Hepatic stellate cell (primary cell): ENCODE measurements around the gene SNAP29.
"Not testable (repeated sequence)": the region's sequence is repeated elsewhere in the genome, so short reads cannot be mapped to it uniquely, and the experiment has no call there.

Source experiments
- DNase-seq: peaks from one replicate; pipeline ENCODE4 v3.0.0; 2011; ENCODE audit warnings: low spot score

Gene SNAP29

DNA sequence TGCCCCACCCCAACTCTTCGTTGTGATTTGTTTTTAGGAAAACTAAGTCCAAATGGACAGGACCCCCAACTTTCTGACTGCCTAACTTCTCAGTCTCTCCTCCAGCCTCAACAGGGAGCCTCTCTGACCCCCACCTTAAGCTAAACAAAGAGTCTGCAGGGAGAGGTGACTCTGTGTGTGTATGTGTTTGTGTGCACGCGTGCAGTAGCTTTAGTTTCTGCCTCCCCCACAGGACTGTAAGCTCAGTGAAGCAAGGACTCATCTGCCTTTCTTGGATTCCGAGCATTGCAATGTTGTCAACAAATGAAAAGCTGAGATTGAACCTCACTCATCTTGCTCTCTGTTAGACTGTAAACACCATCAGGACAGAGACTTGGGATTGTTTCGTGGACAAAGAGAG lies 7.9 kb downstream of the SNAP29 start:
- no peak for DNase-seq

DNA sequence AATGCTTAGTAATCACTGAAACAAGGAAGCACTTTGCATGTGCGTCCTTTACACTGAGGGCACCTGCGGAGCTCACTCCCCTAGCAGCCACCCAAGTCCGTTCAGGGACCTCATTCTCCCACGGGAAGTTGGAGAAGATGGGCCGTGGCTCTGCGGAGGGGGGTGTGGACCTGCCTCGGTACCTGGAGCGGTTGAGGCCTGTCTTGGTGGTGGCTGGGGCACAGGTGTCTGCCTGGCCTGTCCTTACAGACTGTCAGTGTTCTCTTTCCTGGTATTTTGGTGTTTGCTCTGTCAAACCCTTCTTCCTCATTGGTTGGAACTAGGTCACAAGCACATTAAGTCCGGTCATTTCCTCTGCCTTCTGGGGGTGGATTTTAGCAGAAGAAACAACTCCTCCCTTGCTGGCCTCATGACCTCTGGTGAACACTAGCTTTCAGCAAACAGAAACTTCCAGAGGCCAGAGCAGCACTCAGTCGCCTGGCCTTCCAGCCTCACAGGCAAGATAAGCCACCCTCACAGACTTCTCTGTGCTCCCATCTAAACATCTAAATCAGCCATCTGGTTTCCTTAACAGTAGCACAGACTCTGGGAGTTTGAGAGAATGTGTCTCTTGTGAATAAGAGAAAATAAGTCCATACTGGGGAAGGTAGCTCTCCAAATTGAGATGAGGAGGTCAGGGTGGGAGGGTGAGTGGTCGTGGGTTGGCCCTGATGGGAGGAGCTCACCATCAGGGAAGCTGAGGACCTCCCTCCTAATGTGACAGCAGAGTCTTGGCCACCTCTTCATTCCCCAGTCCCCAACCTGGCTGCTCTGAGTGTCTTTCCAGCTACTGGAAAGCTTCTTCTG lies 8.6 kb downstream of the SNAP29 start:
- DNase-seq: peak; percentile 60

DNA sequence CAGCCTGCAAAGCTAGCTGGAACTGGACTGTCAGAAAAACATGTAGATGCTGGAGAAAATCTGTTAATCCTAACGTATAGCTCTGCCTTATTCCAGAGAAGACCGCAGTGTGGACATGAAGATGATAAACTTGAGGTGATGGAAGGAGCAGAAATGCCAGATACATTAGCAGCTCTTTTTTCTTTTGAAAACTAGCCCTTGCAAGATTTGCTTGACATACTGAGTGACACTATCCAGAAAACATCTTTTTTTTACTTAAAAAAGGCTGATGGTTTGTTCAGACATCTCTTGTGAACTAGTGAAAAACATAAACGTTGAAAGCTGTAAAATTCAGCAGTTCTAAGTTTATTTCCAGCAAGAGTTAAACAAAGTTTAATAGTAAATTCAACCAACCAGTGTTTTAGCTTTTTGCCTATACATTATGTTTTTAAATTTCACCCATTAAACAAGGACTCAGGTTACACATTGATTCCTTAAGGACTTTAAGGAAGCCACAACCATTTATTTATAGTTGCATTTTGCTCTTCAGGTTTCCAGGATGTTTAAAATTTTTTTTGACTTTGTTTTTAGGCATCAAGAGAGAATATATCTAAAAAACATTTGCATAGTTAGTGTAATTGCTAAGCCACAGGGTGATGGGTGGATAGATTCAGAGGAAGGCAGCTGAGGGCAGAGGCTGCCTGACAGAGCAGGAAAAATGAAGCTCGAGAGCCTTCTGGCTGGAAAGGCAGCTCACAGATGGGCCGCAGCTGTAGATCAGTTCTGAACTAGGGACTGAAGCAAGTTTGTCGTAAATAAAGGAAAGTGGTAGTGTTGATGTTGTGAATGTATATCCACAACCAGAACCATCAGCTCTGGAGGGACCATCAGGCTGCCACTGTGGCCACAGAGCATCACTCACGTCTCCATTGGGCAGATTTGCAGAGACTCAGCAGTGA lies 9.5 kb downstream of the SNAP29 start:
- no peak for DNase-seq

DNA sequence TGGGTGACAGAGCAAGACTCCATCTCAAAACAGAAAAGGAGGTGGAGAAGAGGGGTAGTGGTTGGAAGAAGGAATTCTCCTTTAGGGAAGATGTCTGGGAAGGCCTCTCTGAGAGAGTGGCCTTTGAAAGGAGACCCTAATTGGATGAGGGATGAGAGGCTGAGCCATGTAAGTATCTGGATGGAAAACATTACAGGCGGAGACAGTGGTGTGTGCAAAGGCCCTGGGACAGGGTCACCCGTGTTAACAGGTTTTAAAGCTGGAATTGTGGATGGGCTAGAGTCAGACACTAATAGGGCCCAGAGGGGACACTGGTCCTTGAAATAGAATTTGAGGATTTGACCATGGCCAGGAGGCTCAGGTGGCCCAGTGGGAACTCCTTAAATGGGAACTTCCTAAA lies 10.4 kb downstream of the SNAP29 start:
- no peak for DNase-seq

DNA sequence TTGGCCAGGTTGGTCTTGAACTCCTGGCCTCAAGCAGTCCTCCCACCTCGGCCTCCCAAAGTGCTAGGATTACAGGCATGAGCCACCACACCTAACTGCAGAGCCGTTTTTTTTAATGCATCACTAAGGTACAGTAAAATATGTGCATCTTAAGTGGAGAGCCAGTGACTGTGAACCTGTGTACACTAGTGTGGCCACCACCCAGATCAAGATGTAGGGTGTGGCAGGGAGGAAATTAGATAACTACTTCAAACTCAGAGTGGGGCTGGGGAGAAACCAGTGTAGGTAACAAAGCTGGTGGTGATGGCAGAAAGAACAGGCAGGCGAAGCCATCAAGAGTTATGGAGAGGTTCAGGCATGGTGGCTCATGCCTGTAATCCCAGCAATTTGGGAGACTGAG lies 14.4 kb downstream of the SNAP29 start:
- no peak for DNase-seq

DNA sequence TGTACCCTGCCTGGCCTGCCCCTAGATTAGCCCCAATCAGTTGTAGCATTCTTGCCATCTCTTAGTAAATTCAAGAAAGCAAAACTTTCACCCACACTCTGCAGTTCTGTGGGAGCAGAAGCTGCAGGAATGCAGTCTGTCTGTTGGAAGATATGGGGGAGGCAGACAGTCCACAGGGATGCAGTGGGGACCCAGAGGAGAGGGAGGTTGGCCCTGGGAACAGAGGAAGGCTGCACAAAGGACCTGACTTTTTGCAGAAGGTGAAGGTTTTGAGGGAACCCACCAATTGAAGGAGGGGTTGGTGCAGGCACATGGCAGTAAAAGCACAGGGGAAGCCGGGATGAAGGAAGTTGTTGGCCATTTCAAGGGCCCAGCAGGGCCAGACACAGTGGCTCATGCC lies 16.5 kb downstream of the SNAP29 start:
- DNase-seq: no peak

DNA sequence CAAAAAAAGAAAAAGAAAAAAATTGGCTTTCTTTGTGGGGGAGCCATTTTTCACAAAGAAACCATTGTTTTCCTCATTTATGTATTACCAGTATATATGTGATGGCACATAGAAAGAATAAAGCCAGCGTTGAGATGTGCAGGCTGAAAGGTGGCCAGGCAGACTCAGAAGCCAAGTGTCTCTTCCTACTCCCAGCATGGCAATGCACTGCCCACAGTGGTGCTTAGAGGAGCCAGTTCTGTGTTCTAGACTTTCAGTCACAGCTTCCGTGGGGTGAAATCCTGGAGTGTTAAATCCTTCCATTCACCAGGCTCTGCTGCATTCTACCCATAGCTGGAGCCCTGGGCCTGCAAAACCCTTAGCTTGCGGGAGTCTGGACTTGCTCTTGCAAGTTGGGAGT lies 18.9 kb downstream of the SNAP29 start:
- no peak for DNase-seq

DNA sequence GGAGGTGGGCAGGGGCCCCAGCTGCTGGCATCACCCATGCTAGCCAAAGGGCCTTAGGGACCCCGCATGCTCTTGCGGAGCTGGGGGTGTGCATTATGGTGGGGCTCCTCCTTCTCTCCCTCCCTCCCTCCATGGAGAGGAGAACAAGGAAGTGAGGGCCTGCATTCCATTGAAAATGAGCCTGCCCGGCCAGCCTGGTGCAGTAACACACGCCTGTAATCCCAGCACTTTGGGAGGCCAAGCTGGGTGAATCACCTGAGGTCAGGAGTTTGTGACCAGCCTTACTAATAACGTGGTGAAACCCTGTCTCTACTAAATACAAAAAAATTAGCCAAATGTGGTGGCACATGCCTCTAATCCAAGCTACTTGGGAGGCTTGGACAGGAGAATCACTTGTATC lies 22.4 kb downstream of the SNAP29 start:
- no peak for DNase-seq

DNA sequence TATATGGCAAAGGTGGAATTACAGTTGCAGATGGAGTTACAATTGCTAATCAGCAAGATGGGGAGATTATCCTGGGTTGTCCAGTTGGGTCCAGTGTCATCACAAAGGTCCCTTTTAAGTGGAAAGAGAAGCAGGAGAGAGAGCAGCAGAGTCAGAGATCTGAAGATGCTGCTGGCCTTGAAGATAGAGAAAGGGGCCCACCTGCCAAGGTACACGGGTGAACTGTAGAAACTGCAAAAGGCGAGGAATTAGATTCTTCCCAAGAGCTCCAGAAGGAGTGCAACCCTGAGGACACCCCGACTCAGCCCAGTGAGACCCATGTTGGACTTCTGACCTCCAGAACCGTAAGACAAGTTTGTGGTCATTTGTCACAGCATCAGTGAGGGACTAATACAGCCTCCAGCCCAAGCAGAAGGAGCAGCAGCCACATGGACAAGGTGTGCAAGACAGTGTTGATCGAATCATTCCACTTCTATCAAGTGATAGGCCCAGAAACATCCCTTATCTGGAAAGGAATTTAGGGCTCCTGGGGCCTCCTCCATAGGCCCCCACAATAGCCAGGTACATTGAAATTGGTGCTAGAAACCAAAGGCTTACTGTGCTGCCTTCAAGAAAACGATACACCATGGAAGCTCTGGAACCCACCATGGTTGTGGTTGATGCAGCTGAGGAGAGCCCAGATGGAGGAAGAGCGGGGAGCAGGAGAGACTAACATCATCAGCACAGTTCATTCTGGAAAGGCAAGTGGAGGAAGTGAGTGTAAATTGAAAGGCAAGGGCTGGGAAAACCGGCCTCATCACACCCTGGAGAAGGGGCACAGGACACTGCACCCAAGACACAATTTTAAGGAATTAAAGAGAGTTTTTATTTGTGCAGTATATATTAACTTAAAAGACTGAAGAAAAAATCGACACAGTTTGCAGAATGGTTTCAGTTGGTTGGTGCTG lies 23.3 kb downstream of the SNAP29 start:
- no peak for DNase-seq

DNA sequence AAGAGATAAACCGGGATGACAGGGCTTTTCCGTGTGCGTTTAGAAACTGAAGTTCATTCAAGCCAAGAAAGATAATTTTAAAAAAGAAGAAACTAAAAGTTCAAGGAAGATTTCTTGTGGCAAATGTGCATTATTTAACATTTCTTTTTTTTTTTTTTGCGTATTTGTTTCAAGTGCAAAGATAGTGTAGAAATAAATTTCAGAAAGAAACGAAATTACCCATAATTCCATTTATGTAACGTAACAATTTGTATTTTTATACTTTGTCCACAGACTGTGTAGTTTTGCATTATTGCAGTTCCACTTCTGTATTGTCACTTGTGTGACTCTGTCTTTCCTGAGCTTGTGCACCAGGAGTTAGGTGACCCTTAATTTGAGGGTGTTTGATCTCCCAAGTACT lies 24.0 kb downstream of the SNAP29 start:
- no peak for DNase-seq

DNA sequence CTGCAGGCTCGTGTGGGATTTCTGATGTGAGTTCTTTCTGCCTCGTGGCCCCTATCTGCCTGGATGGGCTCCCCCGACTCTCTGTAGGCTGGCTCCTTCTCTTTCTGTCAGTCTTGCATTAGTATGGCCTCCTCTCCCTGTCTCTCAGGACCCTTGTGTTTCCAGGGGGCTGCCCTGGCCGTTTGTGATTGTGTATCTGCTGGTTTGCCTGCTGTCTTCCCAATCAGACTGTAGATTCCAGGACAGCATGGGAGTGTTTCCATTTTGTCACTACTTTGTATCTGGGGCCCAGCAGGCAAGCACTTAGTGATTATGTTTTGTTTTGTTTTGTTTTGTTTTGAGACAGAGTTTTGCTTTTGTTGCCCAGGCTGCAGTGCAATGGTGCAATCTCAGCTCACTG lies 25.6 kb downstream of the SNAP29 start:
- DNase-seq: no peak

DNA sequence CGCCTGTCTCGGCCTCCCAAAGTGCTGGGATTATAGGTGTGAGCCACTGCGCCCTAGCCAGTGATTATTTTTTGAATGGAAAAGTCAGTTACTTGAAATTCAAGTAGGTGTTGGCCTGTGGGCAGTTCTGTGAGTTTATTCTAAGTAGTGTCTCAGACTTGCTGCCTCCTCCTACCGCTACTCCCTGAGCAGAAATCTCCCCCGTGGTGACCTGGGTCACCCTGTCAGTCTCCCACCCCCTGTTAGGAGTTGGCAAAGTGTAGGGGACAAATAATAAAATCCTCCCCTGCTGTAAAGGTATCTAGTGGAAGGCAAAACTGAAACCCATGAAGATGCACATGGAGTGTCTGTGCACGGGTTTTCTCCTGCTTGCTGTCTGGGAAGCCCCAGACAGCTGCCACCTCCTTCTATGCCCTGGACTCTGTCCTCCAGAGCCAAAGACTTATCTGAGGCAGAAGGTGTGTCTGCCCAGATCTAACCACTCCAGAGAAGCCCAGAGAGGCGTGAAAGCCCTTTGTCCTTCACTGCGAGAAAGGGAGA lies 26.3 kb downstream of the SNAP29 start:
- DNase-seq: no peak

DNA sequence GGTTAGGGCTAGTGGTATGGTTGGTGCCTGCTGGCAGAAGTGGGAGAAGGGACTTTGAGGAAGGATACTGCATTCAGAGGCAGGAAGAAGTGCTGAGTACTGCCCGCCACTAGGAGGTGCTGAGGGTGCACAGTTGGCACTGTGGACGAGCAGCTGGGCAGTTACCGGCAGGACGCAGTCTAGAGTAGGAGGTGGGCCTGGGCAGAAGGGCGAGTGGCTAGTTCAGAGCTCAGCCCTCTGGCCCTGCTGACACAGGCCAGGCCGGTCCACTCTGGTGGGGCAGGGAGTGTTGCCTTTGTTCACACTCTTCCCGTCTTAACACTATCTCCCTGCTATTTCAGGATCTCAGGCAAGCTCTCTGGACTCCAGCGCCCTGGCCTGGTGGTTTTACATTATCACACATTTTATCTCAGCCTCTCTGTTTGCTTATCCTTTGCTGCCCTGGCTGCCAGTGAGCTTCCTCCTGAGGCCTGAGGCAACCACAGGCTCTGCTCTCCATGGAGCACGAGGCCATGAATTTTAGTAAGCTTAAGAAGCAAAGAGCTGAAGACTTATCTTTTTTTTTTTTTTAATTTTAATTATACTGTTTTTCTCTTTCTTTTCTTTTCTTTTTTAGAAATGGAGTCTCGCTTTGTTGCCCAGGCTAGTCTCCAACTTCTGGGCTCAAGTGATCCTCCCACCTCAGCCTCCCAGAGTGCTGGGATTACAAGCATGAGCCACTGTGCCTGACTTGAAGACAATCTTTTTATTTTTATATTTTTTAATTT lies 26.9 kb downstream of the SNAP29 start:
- peak; percentile 85 for DNase-seq

DNA sequence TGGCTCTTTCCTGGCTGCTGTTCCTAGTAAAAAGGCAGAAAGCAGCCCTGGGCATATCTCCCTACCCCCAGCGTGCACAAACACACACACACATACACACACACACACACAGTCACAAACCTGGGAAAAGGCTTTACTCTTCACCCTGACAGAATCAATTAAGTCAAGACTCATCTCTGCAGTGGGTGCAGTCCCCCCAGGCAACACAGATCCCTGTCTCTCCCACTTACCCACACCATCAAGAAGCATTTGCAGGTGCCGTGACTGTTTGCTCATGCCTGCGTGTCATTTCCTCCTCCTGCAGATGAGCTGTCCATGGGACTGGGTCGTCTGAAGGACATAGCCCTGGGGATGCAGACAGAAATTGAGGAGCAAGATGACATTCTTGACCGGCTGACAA lies 28.6 kb downstream of the SNAP29 start:
- no peak for DNase-seq

DNA sequence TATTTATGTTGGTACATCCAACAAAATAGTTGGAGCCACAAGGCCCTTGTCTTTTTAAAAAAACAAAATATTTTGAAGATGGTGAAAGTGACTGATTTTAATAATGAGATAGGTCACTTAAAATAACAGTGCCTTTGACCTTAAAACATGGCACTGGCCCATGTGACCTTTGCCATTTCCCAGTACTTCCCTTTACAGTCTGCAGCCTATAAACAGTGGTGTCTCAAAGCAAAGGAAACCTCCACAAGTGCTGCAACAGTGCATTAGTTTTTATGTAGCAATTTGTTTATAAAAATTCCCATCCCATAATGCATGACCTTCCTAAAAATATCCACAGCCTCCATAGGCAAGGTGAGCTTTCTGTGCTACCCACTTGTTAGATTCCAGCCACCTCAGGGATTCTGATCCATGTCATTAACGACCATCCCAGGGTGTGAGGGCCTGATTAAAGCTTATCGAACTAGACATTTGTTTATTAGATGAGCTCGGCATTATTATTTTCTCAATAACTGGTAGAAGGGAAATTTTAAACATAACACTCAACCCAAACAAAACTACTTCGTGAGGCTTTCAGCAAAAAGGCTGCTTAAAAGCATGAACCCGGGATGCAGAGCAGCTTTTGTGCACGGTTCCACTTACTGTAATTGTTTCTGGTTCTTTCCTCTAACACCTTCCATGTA lies 30.4 kb downstream of the SNAP29 start:
- no peak for DNase-seq

DNA sequence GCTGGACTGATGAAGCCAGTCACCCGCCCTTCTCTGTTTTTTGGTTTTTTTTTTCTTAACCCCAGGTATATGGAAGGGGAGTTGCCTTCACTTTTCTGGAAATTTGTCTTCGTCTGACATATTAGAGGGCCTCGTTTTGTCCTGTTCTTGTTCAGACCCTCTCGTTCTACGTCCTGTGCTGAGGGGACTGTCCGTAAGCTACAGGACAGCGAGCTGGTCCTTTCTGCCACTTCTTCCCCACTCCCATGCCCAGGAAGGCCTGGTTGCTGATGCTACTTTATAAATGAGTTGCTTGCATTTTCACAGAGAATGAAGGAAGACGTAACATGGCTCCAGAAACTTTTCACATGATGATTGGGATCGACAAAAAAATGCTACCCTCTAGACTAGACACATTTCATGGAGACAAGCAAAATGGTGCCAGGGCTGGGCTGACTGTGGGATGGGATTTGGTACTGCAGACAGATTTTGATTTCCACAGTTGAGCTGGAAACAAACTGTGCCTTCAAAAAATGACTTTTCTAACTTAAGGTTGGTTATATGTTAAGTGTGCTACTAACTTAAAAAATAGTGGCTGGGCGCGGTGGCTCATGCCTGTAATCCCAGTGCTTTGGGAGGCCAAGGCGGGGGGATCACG lies 31.2 kb downstream of the SNAP29 start:
- no peak for DNase-seq

DNA sequence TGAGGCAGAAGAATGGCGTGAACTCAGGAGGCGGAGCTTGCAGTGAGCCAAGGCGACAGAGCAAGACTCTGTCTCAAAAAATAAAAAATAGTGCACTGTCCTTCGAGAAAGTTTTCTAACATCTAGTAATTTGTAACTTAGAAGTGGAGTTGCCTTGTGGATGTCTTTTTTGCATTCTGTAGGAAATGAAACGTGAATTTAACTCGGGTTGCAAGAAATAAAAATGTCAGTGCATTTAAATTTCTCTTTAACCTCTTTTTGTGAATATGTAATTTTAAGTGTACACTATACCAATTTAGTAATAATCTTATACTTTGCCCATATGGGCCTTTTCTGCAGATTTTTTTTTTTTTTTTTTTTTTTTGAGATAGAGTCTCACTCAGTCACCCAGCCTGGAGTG lies 32.2 kb downstream of the SNAP29 start:
- DNase-seq: no peak

DNA sequence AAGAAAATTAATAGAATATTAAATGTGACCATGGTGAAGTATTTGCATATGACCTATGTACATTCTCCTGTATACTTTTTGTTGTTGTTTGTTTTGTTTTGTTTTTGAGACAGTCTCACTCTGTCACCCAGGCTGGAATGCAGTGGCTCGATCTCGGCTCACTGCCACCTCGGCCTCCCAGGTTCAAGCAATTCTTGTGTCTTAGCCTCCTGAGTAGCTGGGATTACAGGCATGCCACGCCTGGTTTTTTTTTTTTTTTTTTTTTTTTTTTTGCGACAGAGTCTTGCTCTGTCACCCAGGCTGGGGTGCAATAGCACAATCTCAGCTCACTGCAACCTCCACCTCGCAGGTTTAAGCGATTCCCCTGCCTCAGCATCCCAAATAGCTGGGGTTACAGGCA lies 38.9 kb downstream of the SNAP29 start:
- DNase-seq: not testable (repeated sequence)

DNA sequence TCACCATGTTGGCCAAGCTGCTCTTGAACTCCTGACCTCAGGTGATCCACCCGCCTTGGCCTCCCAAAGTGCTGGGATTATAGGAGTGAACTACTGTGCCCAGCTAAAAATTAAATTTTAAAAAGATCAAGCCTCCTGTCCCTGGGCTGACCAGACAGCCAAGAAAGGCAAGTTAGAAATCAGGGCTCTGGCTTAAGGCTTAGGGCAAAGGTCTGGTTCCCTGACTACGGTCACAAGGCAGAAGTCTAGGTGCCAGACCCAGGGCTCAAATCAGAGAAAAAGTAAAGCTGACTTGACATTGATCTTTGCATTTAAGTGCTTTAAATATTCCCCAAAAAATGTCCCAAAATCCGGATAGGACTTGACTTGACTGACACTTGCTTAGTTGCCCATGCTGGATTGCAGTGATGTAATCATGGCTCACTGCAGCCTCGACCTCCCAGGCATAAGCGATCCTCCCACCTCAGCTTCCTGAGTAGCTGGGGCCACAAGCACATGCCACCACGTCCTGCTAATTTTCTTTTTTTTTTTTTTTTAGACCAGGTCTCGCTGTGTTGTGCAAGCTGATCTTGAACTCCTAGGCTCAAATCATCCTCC lies 41.1 kb downstream of the SNAP29 start:
- DNase-seq: no peak
